Aorta (tissue), 5 donors: Measurements from ENCODE around the gene CACHD1. TPM values are rescaled to one million over a fixed set of nuclear protein-coding genes. Genes with fewer than 3 reads are reported as not detected.
"Not testable (repeated sequence)": the region's sequence is repeated elsewhere in the genome, so short reads cannot be mapped to it uniquely, and the experiment has no call there.

Experiments
- ATAC-seq: fragments of 200-7000 bp; cut with Tn5 transposase; one replicate; pipeline ENCODE4 v1.9.1; 2022; ENCODE audit warnings: moderate library complexity; ENCODE audit not compliant: low FRiP score
- DNase-seq, 2 donors: peaks; one replicate each; pipeline ENCODE4 v3.0.0-alpha.2; 2020
- H3K27ac ChIP-seq, 2 donors: one replicate each; pipeline ENCODE4 v1.5.1; 2013; ENCODE audit warnings: low read length in 2 of 2, mild to moderate bottlenecking in 2 of 2, moderate library complexity in 2 of 2, control low read depth in 1 of 2, inconsistent platforms in 1 of 2, low read depth in 1 of 2
- H3K27me3 ChIP-seq, 2 donors: one replicate each; pipeline ENCODE4 v1.6.1; 2013; ENCODE audit warnings: control low read depth in 1 of 2, low read length in 1 of 2, mild to moderate bottlenecking in 1 of 2, moderate library complexity in 1 of 2; ENCODE audit not compliant: insufficient read depth in 2 of 2, control insufficient read depth in 1 of 2
- H3K36me3 ChIP-seq, 2 donors: one replicate each; pipeline ENCODE4 v1.6.1; 2013; ENCODE audit warnings: control low read depth in 1 of 2, low read length in 1 of 2, mild to moderate bottlenecking in 1 of 2; ENCODE audit not compliant: insufficient read depth in 2 of 2, control insufficient read depth in 1 of 2
- H3K4me1 ChIP-seq, 2 donors: one replicate each; pipeline ENCODE4 v1.6.1; 2013; ENCODE audit warnings: low read length in 2 of 2, control low read depth in 1 of 2, mild to moderate bottlenecking in 1 of 2, moderate library complexity in 1 of 2; ENCODE audit not compliant: insufficient read depth in 2 of 2, control insufficient read depth in 1 of 2
- H3K4me3 ChIP-seq, 2 donors: one replicate each; pipeline ENCODE4 v1.5.1; 2013; ENCODE audit warnings: low read length in 2 of 2, control low read depth in 1 of 2, mild to moderate bottlenecking in 1 of 2
- H3K9me3 ChIP-seq: one replicate; pipeline ENCODE4 v1.6.1; 2013; ENCODE audit warnings: mild to moderate bottlenecking, low read length; ENCODE audit not compliant: control insufficient read depth
- WGBS, 2 donors: extraction: QIAGEN DNeasy Blood & Tissue Kit; methylation state at CpG; one replicate each; pipeline ENCODE4 v1.1.7; 2013; 5-methylcytosine and 5-hydroxymethylcytosine counted together
- intact Hi-C, 2 donors: fragments of 100-400 bp; cut with DNase I; formaldehyde crosslinking; loops; one replicate each; pipeline versions ENCODE4 v1.14.2 to v1.15.0; 2022
- microRNA-seq, 2 donors: library from miRNA; unstranded; fragments of <30 nt; microRNA quantifications; one replicate each; pipeline ENCODE4 v1.2.0, GENCODE V29; 2020
- polyA plus RNA-seq, 2 donors: library from polyadenylated mRNA; stranded (reverse); fragments of 200-250 nt; gene quantifications; one replicate each; pipeline ENCODE4 v1.2.3, GENCODE V29; 2013
- total RNA-seq, 2 donors: library from RNA; stranded (reverse); fragmentation: NEBNext Ultra II Directional; extraction: Animal tissue kit (Norgen Biotek cat#: 25700); gene quantifications; one replicate each; pipeline ENCODE4 v1.2.1, GENCODE V29; 2021
- donor health status: healthy with polysubstance abuse.
- donor health status: Bipolar disorder and iron deficiency.
- donor health status: DM: no; HTN: no; CAD: no.
- donor health status: DM: no; HTN: no; CAD: no.
- donor health status: DM: yes; HTN: yes; CAD: no.

The CACHD1 gene
- total and polyA plus RNA-seq, 4 donors = 1.4 to 26.5 (median 5.0) TPM

GRCh38 chr1:64734287-64734652, 264.3 kb downstream of the CACHD1 start:
- H3K4me3 ChIP-seq = no peak overlapping the region
- no peaks in the 10 kb centered on the region for H3K27me3 ChIP-seq
- H3K9me3 ChIP-seq = no peaks in the 10 kb centered on the region
- peaks cover 0 to 2% of the 10 kb centered on the region in 2 donors for H3K36me3 ChIP-seq
- no peak for DNase-seq
- ATAC-seq = no peak
- intact Hi-C loops = no loop called here
- peaks cover 0 to 2% of the 10 kb centered on the region in 2 donors for H3K4me1 ChIP-seq
- 37% methylated on average over 3 of the region's 3 CpGs for WGBS, 2 donors
- H3K27ac ChIP-seq = peak overlapping the region in 1 of 2 donors; percentile 45

GRCh38 chr1:64740687-64741086, 270.8 kb downstream of the CACHD1 start:
- ATAC-seq, H3K27ac ChIP-seq, H3K4me3 ChIP-seq, H3K27me3 ChIP-seq, H3K4me1 ChIP-seq, H3K9me3 ChIP-seq, H3K36me3 ChIP-seq, DNase-seq: not testable (repeated sequence)
- intact Hi-C loops = loop anchor here in 1 of 2 donors (10.0 kb wide), 1 partner anchor 84 kb away; no protein-coding TSS in a partner anchor
- 94 to 97% methylated on average over 1 of the region's 1 CpG for WGBS, 2 donors

Small RNAs within 50 kb of the gene (microRNA-seq; reads per million reads assigned to microRNA genes)
- 0 to 0.99 reads per million in 2 donors for gene MIR4794
